NOMO-1 treated with dmso at 0.1 percent for 144 hours (cell line): Measurements from ENCODE around the gene CLIC5.

Experiments used
- DNase-seq: peaks from one replicate; lab custom pipeline; 2025; ENCODE audit not compliant: unreplicated experiment; lab: John Stamatoyannopoulos, UW

CLIC5 gene

DNA sequence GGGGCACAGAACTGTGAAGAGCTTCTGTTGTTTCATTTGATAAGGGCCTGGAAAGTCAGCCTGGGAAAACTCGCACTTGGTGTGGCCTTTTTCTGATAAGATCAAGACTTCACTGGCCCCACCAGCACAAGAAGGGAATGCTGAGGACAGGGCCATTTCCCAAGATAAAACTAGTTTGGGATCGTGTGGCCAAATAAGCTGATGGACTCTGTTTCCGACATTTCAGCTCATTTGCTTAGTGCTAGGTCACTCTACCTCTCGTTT, 116.0 kb downstream of the CLIC5 start:
- DNase-seq, result no peak

GRCh38 chr6:45898941-45899682, 116.5 kb downstream of the CLIC5 start:
- no peak for DNase-seq

DNA sequence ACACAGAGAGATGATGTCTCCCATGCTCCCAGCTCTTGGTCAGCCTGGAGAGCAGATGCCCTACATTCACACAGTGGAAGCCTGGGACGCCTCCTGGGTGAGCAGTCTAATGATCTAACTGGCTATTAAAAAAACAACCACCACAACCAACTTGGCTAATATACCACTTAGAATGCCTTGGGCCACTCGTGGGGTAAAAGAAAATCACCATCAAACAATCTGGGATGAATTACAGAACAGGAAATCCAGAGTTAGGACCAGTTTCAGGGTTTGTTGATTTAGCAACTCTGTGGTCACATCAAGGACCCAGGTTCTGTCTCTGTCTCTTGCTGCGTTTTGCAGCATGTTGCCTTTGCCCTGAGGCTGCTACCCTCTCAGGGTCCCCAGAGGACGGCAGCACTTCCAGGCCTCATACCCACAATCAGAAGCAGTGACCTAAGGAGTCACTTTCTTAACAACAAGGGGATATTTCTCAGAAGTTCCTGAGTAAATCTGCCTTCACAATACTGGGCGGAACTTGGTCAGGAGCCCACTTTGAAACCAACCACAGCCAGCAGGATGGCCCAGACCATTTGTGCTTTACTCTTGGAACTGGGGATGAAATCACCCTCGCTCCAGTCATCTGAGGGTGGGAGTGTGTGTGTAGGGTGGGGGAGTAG, 118.7 kb downstream of the CLIC5 start:
- DNase-seq, result peak; percentile 21

DNA sequence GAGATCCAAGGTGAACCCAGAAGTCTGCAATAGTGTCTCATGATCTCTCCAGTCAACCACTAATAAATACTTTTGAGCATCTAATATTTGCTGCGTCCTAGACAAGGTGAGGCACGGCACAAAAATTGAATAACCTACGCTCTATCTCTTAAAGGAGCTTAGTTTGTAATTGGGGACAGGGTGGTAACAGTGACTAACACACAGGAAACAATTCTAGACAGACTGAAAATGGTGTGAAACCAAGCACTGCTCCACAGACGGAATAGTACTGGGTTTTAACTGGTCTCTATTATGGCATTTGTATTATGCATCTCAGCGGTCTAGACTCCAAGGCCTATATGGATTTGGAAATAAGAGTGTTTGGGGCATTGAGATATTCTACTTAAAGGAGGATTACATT, 120.1 kb downstream of the CLIC5 start:
- DNase-seq, result no peak

GRCh38 chr6:45892696-45893245, 122.9 kb downstream of the CLIC5 start:
- no peak for DNase-seq

DNA sequence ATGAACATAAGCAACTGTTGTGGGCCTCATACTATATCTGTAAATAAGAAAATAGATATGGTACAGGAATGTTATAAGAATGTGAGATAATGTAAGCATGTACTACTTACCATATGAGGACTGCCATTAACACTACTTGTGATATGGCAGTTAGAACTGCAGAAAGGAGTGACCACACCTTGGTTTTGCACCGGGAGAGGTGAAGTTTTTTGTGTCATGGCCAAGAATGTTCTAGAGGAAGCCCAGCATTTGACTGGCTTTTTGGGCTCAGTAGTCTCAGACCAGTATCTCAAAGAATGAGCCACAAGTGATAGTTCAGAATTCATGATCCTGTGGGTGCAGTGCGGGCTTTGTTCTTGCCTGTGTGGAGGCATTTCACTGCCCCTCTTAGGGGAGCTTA, 123.5 kb downstream of the CLIC5 start:
- DNase-seq, result no peak

GRCh38 chr6:45886776-45887175, 128.9 kb downstream of the CLIC5 start:
- no peak for DNase-seq

DNA sequence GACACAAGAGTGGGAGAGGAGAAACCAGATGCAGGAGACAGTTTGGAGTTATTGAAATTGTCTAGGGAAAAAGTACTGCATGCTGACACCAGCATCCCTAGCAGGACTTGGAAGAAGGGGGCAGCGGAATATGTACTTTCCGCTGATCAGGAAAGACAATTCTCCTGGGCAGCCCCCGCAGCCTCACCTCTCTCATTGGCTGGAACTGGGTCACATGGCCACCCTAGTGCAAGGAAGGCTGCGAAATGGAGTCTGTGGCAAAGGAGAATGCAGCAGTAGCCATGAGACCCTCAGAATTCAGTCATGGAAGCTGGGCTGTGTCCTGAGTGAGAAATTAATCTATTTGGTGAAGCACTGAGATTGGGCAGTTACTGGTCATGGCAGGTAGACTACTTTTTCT, 131.3 kb downstream of the CLIC5 start:
- DNase-seq, result no peak

DNA sequence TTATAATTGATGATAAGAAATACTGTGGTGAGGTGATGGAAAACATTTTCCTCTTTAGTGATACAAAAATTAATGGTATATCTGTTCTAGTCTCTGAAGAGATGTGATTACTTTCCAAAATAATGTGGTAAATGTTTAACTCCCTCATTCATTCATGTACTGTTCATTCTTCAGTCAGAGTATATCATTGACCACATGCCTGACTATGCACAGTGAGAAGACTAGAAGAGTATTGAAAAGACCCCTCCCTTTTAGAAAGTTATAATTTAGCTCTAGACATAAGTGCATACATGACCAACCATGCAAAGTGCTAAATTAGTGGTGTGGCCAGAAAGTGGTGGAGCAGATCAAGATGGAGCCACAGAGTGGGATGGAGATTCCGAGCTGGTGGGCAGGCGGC, 133.0 kb downstream of the CLIC5 start:
- no peak for DNase-seq

DNA sequence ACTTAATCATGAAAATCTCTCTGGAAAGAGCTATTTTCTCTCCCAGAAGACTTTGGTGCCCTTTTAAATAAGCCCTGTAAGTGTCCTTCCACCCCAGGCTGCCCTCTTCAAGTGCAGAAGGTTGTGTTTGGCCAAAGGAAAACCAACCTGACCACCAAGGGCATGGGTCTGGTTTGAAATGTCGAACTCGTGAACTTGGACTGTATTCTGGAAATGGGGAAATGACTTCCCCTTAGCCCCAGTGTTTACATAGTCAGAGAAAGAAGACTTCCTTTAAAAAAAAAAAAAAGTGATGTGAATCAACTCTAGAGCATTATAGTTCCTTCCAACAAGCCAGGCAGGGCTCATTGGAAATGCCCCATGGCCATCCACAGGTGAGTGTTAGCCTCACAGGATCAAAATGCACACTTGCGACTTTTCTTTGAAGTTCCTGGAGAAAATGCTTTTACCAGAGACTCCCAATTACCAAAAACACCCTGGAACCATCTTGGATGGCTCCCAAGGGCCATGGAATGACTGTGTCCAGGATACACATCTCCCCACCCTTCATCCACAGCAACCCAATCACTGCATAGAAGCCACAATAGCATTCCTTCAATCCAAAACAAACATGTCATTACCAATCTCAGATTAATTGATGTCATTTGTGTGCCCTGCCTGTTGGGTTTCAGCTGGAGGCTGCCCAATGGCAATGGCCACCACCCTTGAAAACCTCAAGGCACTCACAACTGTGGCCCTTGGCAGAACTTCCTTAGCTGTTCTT, 133.8 kb downstream of the CLIC5 start:
- DNase-seq, result no peak

GRCh38 chr6:45880676-45881075, 135.0 kb downstream of the CLIC5 start:
- no peak for DNase-seq

GRCh38 chr6:45880159-45880558, 135.5 kb downstream of the CLIC5 start:
- no peak for DNase-seq

DNA sequence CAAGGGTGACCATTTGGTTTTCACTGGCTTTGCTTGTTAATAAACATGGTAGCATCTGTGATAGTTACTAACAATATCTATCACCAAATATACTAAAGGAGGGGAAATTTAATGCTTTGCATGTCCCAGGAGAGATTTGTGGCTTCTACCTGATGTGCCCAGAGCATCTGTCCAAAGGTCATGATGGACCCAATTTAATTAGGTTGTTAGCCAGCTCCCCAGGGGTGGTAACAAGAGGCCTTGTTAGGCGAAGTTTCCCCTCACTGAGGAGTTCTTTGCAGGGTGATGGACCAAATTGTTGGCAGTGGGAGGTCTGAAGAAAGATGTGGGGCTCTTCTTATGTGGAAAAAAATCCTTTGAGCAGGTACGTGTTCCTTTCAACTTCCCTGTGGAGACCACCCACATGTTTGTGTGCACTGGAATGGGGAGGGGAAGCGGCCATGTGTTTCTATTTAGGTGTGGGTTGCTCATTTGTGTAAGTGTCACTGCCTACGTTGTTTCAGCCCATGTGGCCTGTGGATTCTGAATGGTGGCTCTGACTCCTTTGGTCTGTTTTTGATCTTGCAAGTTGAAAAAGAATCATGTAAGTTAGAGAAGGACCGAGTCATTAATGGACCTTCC, 137.6 kb downstream of the CLIC5 start:
- DNase-seq, result no peak

GRCh38 chr6:45872827-45873365, 142.8 kb downstream of the CLIC5 start:
- DNase-seq, result no peak

- DNase-seq, result no peak
These were observed 145.1 kb downstream of the CLIC5 start for GRCh38 chr6:45870531-45870930.

DNA sequence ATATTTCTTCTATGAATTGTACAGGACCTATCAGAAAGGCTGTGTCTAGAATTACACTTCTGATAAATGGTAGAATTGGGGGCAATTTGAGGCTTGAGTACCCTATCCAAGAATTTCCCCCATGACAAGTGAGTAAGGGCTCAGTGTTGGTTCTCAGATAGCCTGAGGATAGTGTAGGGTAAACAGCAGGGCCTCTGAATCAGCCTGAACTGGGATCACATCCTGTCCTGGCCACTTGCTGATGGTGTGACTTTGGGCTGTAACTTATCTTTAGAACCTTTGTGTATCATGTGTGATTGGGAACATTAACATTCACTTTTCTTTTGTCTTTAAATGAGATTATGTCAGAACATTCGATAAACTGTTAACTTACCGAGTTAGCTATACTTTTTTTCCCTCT, 151.0 kb downstream of the CLIC5 start:
- DNase-seq, result no peak

DNA sequence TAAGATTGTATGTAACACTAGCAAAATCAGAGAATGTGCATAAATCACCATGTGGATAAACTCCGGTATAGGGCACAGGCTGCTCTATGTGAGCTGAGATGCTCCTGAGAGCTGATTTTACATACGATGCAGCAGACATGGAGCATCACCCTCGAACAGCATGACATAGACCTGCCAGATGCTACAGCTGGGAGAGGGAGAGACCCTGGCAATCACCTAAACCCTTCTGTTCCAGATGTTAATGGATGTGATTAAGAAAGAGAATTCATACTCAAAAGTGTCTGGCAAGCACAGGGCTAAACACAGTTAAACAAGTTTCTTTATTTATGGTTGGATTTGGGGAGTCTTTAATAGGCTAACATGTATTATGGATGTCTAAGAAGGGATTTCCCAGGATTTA, 157.0 kb downstream of the CLIC5 start:
- no peak for DNase-seq

DNA sequence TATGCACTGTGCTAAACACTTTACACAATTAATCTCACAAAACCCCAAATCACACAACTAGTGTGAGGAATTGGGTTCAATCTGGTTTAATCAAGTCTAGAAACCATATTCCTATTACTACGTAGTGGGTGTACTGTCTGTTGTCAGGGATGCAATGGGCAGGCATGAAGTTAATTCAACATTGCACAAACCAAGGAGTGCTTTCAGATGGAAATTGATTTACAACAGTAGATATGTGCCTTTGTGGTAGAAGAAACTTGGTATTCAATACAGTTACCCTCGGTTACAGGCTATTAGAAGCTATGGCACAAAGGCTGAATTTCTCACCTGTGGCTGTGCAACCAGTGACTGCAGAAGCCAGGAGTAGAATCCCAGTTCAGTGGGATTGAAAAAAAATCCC, 157.8 kb downstream of the CLIC5 start:
- no peak for DNase-seq

GRCh38 chr6:45855642-45856394, 159.8 kb downstream of the CLIC5 start:
- DNase-seq, result no peak

DNA sequence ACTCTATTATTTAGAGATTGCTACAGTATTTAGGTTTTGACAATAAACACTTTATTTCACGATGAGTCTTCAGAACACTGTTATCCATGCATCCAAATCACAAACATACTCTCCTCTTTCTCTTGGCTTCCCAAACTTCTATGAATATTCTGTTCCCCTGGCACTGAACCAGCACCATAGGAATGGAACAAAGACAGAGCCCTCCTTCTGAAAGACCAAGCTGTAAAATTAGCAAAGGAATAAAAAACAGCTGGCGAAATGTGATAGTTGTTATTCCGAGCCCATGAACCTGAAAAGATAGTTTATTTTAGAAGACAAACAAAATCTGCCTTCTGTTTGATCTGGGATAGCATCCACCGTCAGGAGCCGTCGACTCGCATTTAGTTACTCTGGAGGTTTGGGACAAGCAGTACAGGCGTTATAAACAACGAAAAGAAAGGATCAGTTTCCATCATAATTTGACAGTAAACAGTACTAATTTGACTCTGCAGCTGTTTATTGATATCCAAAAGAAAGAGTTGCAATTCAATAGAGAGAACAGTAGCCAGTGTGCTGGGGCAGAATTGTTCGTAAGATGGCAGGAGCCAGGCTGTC, 161.4 kb downstream of the CLIC5 start:
- DNase-seq, result no peak
